IMR-90 (cell line): Measurements from ENCODE around the gene CRABP1. TPM values are rescaled to one million over a fixed set of nuclear protein-coding genes. Genes with fewer than 3 reads are reported as not detected.

Source experiments
- ATAC-seq: fragments of 200-7000 bp; cut with Tn5 transposase; 2 replicates; pipeline ENCODE4 v1.9.1; 2020; ENCODE audit warnings: low read depth, mild to moderate bottlenecking, moderate library complexity
- BruUV-seq: library from RNA; stranded (reverse); fragments of 400-500 nt; replicated peaks from 2 replicates; lab custom pipeline; 2021; lab: Mats Ljungman, UMichigan
- CTCF ChIA-PET: fragments of 300-600 bp; formaldehyde crosslinking; extraction: SDS; loops from one replicate; lab custom pipeline; 2021; ENCODE audit warnings: antibody characterized with exemption; lab: Yijun Ruan, JAX
- POLR2A ChIA-PET: fragments of 300-600 bp; sonication (Branson Sonifier 250); formaldehyde crosslinking; loops from one replicate; lab custom pipeline; 2022; ENCODE audit warnings: antibody characterized with exemption; ENCODE audit not compliant: unreplicated experiment; lab: Charles Lee
- DNase-seq: peaks from one replicate; pipeline ENCODE4 v3.0.0; 2013
- H2AFZ ChIP-seq: replicated peaks from 2 replicates; pipeline ENCODE3; 2013; ENCODE audit warnings: low read length, mild to moderate bottlenecking; ENCODE audit not compliant: poor library complexity
- H2AK5ac ChIP-seq: 2 replicates; pipeline ENCODE4 v1.6.1; 2013; ENCODE audit warnings: low read depth, low read length, inconsistent platforms
- H2AK9ac ChIP-seq: replicated peaks from 2 replicates; pipeline ENCODE3; 2013; ENCODE audit warnings: mild to moderate bottlenecking, low read depth, low read length, moderate library complexity; ENCODE audit not compliant: poor library complexity
- H2BK120ac ChIP-seq: 2 replicates; pipeline ENCODE4 v1.6.1; 2013; ENCODE audit warnings: low read depth, low read length, inconsistent platforms
- H2BK15ac ChIP-seq: 3 replicates; pipeline ENCODE4 v1.6.1; 2013; ENCODE audit warnings: low read depth, low read length, inconsistent platforms
- H2BK20ac ChIP-seq: 2 replicates; pipeline ENCODE4 v1.6.1; 2013; ENCODE audit warnings: low read depth, mild to moderate bottlenecking, inconsistent platforms, low read length, moderate library complexity
- H2BK5ac ChIP-seq: 2 replicates; pipeline ENCODE4 v1.6.1; 2013; ENCODE audit warnings: mild to moderate bottlenecking, low read depth, low read length, inconsistent platforms; ENCODE audit not compliant: poor library complexity, severe bottlenecking
- H3K14ac ChIP-seq: replicated peaks from 2 replicates; pipeline ENCODE4 v1.6.1; 2013; ENCODE audit warnings: low read depth, low read length, inconsistent platforms
- H3K18ac ChIP-seq: 2 replicates; pipeline ENCODE4 v1.6.1; 2013; ENCODE audit warnings: low read depth, low read length, control low read depth
- H3K23ac ChIP-seq: 2 replicates; pipeline ENCODE4 v1.6.1; 2013; ENCODE audit warnings: low read depth, low read length, inconsistent platforms
- H3K27ac ChIP-seq: 2 replicates; pipeline ENCODE4 v1.5.1; 2013; ENCODE audit warnings: mild to moderate bottlenecking, control low read depth, low read length; ENCODE audit not compliant: insufficient read depth
- H3K27me3 ChIP-seq: 2 replicates; pipeline ENCODE4 v1.6.1; 2013; ENCODE audit warnings: low read length; ENCODE audit not compliant: control insufficient read depth, insufficient read depth
- H3K36me3 ChIP-seq: 2 replicates; pipeline ENCODE4 v1.6.1; 2013; ENCODE audit warnings: low read length, mixed read lengths; ENCODE audit not compliant: control insufficient read depth, insufficient read depth
- H3K4ac ChIP-seq: 2 replicates; pipeline ENCODE4 v1.6.1; 2013; ENCODE audit warnings: low read depth, low read length, inconsistent platforms
- H3K4me1 ChIP-seq: 2 replicates; pipeline ENCODE4 v1.6.1; 2013; ENCODE audit warnings: low read length, mixed read lengths; ENCODE audit not compliant: control insufficient read depth, insufficient read depth
- H3K4me2 ChIP-seq: 2 replicates; pipeline ENCODE4 v1.6.1; 2013; ENCODE audit warnings: low read depth, mild to moderate bottlenecking, control low read depth, low read length, moderate library complexity
- H3K4me3 ChIP-seq: 2 replicates; pipeline ENCODE4 v1.5.1; 2013; ENCODE audit warnings: low read depth, mild to moderate bottlenecking, control low read depth, low read length, moderate library complexity; ENCODE audit not compliant: insufficient read depth
- H3K56ac ChIP-seq: 2 replicates; pipeline ENCODE4 v1.6.1; 2013; ENCODE audit warnings: low read length, inconsistent platforms; ENCODE audit not compliant: insufficient read depth; ENCODE audit errors: extremely low read depth
- H3K79me1 ChIP-seq, 2 experiments: 2 replicates each; pipeline ENCODE4 v1.6.1; 2013; ENCODE audit warnings: low read length in 2 of 2, inconsistent platforms in 1 of 2, low read depth in 1 of 2
- H3K9ac ChIP-seq: 2 replicates; pipeline ENCODE4 v1.6.1; 2013; ENCODE audit warnings: low read depth, low read length, control low read depth
- H3K9me1 ChIP-seq: 2 replicates; pipeline ENCODE4 v1.6.1; 2013; ENCODE audit warnings: low read length, inconsistent platforms; ENCODE audit not compliant: insufficient read depth
- H3K9me3 ChIP-seq: 2 replicates; pipeline ENCODE4 v1.6.1; 2013; ENCODE audit warnings: low read length; ENCODE audit not compliant: control insufficient read depth, insufficient read depth
- H4K20me1 ChIP-seq: 2 replicates; pipeline ENCODE4 v1.6.1; 2013; ENCODE audit warnings: low read length, inconsistent platforms; ENCODE audit not compliant: insufficient read depth
- H4K5ac ChIP-seq: 2 replicates; pipeline ENCODE4 v1.6.1; 2013; ENCODE audit warnings: mild to moderate bottlenecking, low read depth, low read length, control low read depth
- H4K8ac ChIP-seq, 2 experiments: 2 replicates each; pipeline ENCODE4 v1.6.1; 2013; ENCODE audit warnings: low read depth in 2 of 2, low read length in 2 of 2, control low read depth in 1 of 2, inconsistent platforms in 1 of 2
- H4K91ac ChIP-seq: 2 replicates; pipeline ENCODE4 v1.6.1; 2013; ENCODE audit warnings: low read depth, low read length, inconsistent platforms; ENCODE audit not compliant: insufficient read depth
- BHLHE40 ChIP-seq: fragments of 150-350 bp; IDR thresholded peaks from 2 replicates; pipeline ENCODE4 v1.6.1; 2016; ENCODE audit warnings: mild to moderate bottlenecking, low read depth, low read length
- CEBPB ChIP-seq: IDR thresholded peaks from 2 replicates; pipeline ENCODE4 v1.6.1; 2012; ENCODE audit warnings: low read depth, low read length, improper control_type of control experiment
- MAFK ChIP-seq: IDR thresholded peaks from 2 replicates; pipeline ENCODE4 v1.6.1; 2012; ENCODE audit warnings: low read depth, low read length, improper control_type of control experiment
- MAZ ChIP-seq: IDR thresholded peaks from 2 replicates; pipeline ENCODE4 v1.6.1; 2012; ENCODE audit warnings: low read depth, mild to moderate bottlenecking, low read length, improper control_type of control experiment, moderate library complexity, borderline replicate concordance
- NFE2L2 ChIP-seq: fragments of 150-350 bp; IDR thresholded peaks from 2 replicates; pipeline ENCODE4 v1.6.1; 2016; ENCODE audit warnings: low read depth, mild to moderate bottlenecking, low read length
- POLR2A ChIP-seq: IDR thresholded peaks from 2 replicates; pipeline ENCODE4 v1.6.1; 2012; ENCODE audit warnings: mild to moderate bottlenecking, low read depth, low read length
- RCOR1 ChIP-seq: IDR thresholded peaks from 2 replicates; pipeline ENCODE4 v1.6.1; 2012; ENCODE audit warnings: mild to moderate bottlenecking, low read length, improper control_type of control experiment; ENCODE audit not compliant: insufficient replicate concordance
- RFX5 ChIP-seq: IDR thresholded peaks from 2 replicates; pipeline ENCODE4 v1.8.0; 2012; ENCODE audit warnings: low read depth, mild to moderate bottlenecking, low read length, moderate library complexity
- SMC3 ChIP-seq: fragments of 150-350 bp; IDR thresholded peaks from 2 replicates; pipeline ENCODE4 v1.6.1; 2016; ENCODE audit warnings: low read depth, mild to moderate bottlenecking, antibody characterized with exemption, low read length, moderate library complexity
- WGBS, 2 experiments: methylation state at CpG; one replicate each; pipeline versions ENCODE4 v1.1.5 to v1.1.7; 2013; ENCODE audit warnings: missing lambda C conversion rate in 2 of 2; ENCODE audit not compliant: insufficient read length in 1 of 2; ENCODE audit errors: extremely low coverage in 2 of 2; 5-methylcytosine and 5-hydroxymethylcytosine counted together
- dilution Hi-C: fragments of 300-500 bp; cut with HindIII; formaldehyde crosslinking; loops from one replicate; pipeline ENCODE4 v1.14.3; 2018; ENCODE audit warnings: low sequenced_read_pairs; ENCODE audit not compliant: unreplicated experiment
- in situ Hi-C: fragments of 300-500 bp; cut with MboI; formaldehyde crosslinking; loops from 3 replicates; pipeline ENCODE4 v1.14.3; 2019; ENCODE audit warnings: low sequenced_read_pairs, inconsistent platforms, mixed read lengths
- intact Hi-C: fragments of 100-400 bp; cut with micrococcal nuclease; formaldehyde crosslinking; loops from 2 replicates; pipeline ENCODE4 v1.10.0; 2022
- polyA plus RNA-seq, 3 experiments: library from polyadenylated mRNA; depleted of rRNA; stranded (reverse); fragments of >200 nt; gene quantifications; 2 replicates each; pipeline ENCODE4 v1.2.3, GENCODE V29; 2012; ENCODE audit warnings: low replicate concordance in 1 of 3
- total RNA-seq: library from RNA; depleted of rRNA; stranded (reverse); fragments of >200 nt; gene quantifications from 2 replicates; pipeline ENCODE4 v1.2.3, GENCODE V29; 2012
- TF ChIP-seq, protein P1 (sequence below): fragments of 150-350 bp; IDR thresholded peaks from 2 replicates; pipeline ENCODE4 v1.6.1; 2016; ENCODE audit warnings: low read depth, mild to moderate bottlenecking, low read length, moderate library complexity, borderline replicate concordance
- TF ChIP-seq, protein P2 (sequence below): conservative IDR thresholded peaks from 2 replicates; pipeline ENCODE4 v1.5.1; 2012; ENCODE audit warnings: mild to moderate bottlenecking, low read depth, low read length, improper control_type of control experiment

CRABP1 gene
- total and polyA plus RNA-seq, 2 of the 4 experiments (the other 2 are of a cell fraction), result not detected

DNA sequence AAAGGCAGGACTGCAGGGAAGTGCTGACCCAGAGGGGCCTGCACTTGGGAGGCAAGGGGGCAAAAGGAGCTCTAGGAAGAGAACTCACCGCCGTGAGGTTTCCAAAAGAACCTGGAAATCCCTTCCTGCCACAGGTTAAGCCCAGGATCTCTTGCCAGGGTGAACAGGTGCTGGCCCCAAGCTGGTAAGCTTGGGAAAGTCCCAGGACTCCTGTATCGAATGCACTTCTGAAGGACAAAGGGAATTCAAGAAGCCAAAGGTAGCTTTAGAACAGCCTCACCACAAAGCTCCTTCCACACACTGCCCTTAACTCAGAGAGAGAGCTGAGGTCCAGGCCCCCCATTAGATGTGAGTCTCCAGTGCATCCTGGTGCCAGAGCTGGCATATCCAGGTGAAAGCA, 28.9 kb upstream of the CRABP1 start:
- H2BK5ac ChIP-seq, result no peak overlapping the region
- in situ Hi-C loops, result loop anchor here (5.0 kb wide), 1 partner anchor 106 kb away; no protein-coding TSS in a partner anchor
- POLR2A ChIA-PET, result interaction anchor here (0.9 kb wide), 1 partner anchor 11 kb away, joined by 3 read pairs; the partner anchor contains the start of gene SKIC8
- H3K4me3 ChIP-seq, result no peak overlapping the region
- no peak for ATAC-seq
- BruUV-seq, result no TSS peak
- no peak overlapping the region for H4K8ac ChIP-seq
- no peak overlapping the region for H4K5ac ChIP-seq
- no peak overlapping the region for H3K23ac ChIP-seq
- H3K9me3 ChIP-seq, result no peaks in the 10 kb centered on the region
- H3K79me1 ChIP-seq, result no peaks in the 10 kb centered on the region
- DNase-seq, result no peak
- H3K27me3 ChIP-seq, result peaks cover 25% of the 10 kb centered on the region; the same call in 1 of the 2 replicates
- H3K9ac ChIP-seq, result no peak overlapping the region
- CTCF ChIA-PET, result interaction anchor here (0.5 to 1.8 kb wide), 3 partner anchors 11 to 127 kb away, joined by 3 to 5 read pairs (median 3); partner anchors contain the start of gene IREB2
- no peak overlapping the region for H3K4ac ChIP-seq
- H3K18ac ChIP-seq, result no peak overlapping the region
- no peak overlapping the region for H3K14ac ChIP-seq
- H2AFZ ChIP-seq, result no peak overlapping the region
- no peak overlapping the region for H2AK5ac ChIP-seq
- TF ChIP-seq, protein P1, sequence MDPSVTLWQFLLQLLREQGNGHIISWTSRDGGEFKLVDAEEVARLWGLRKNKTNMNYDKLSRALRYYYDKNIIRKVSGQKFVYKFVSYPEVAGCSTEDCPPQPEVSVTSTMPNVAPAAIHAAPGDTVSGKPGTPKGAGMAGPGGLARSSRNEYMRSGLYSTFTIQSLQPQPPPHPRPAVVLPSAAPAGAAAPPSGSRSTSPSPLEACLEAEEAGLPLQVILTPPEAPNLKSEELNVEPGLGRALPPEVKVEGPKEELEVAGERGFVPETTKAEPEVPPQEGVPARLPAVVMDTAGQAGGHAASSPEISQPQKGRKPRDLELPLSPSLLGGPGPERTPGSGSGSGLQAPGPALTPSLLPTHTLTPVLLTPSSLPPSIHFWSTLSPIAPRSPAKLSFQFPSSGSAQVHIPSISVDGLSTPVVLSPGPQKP, result no peak
- TF ChIP-seq NFE2L2 (no peak), MAFK (no peak), SMC3 (no peak), BHLHE40 (no peak), CEBPB (no peak), MAZ (no peak), POLR2A (no peak), RFX5 (no peak), RCOR1 (no peak)
- TF ChIP-seq, protein P2, sequence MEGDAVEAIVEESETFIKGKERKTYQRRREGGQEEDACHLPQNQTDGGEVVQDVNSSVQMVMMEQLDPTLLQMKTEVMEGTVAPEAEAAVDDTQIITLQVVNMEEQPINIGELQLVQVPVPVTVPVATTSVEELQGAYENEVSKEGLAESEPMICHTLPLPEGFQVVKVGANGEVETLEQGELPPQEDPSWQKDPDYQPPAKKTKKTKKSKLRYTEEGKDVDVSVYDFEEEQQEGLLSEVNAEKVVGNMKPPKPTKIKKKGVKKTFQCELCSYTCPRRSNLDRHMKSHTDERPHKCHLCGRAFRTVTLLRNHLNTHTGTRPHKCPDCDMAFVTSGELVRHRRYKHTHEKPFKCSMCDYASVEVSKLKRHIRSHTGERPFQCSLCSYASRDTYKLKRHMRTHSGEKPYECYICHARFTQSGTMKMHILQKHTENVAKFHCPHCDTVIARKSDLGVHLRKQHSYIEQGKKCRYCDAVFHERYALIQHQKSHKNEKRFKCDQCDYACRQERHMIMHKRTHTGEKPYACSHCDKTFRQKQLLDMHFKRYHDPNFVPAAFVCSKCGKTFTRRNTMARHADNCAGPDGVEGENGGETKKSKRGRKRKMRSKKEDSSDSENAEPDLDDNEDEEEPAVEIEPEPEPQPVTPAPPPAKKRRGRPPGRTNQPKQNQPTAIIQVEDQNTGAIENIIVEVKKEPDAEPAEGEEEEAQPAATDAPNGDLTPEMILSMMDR, result no peak
- dilution Hi-C loops, result no loop called here
- no peaks in the 10 kb centered on the region for H3K36me3 ChIP-seq
- intact Hi-C loops, result no loop called here
- no peak overlapping the region for H3K4me2 ChIP-seq
- H2BK20ac ChIP-seq, result no peak overlapping the region
- peaks cover 5% of the 10 kb centered on the region for H3K4me1 ChIP-seq
- H2BK15ac ChIP-seq, result no peak overlapping the region
- no peaks in the 10 kb centered on the region for H4K20me1 ChIP-seq
- H4K91ac ChIP-seq, result no peak overlapping the region
- H2BK120ac ChIP-seq, result no peak overlapping the region
- H3K27ac ChIP-seq, result no peak overlapping the region
- no peak overlapping the region for H2AK9ac ChIP-seq
- WGBS, 2 experiments, result 27% methylated on average over 2 of the region's 3 CpGs; no CpG with 5 or more reads in 1 of the 2 experiments
- H3K9me1 ChIP-seq, result peaks cover 3% of the 10 kb centered on the region; the same call in 1 of the 2 replicates
- no peak overlapping the region for H3K56ac ChIP-seq
